Activated CD4-positive, CD25-positive, alpha-beta regulatory T cell treated with anti-CD3 and anti-CD28 coated beads, Interleukin-2, amount 50 U/mL, for 16 hours (primary cell): ENCODE measurements around the gene CNKSR3.
"Not testable (repeated sequence)": the region's sequence is repeated elsewhere in the genome, so short reads cannot be mapped to it uniquely, and the experiment has no call there.

Experiments used
- DNase-seq: peaks from one replicate; pipeline ENCODE4 v3.0.0-alpha.2; 2020; ENCODE audit warnings: low read depth, low spot score

The CNKSR3 gene

DNA sequence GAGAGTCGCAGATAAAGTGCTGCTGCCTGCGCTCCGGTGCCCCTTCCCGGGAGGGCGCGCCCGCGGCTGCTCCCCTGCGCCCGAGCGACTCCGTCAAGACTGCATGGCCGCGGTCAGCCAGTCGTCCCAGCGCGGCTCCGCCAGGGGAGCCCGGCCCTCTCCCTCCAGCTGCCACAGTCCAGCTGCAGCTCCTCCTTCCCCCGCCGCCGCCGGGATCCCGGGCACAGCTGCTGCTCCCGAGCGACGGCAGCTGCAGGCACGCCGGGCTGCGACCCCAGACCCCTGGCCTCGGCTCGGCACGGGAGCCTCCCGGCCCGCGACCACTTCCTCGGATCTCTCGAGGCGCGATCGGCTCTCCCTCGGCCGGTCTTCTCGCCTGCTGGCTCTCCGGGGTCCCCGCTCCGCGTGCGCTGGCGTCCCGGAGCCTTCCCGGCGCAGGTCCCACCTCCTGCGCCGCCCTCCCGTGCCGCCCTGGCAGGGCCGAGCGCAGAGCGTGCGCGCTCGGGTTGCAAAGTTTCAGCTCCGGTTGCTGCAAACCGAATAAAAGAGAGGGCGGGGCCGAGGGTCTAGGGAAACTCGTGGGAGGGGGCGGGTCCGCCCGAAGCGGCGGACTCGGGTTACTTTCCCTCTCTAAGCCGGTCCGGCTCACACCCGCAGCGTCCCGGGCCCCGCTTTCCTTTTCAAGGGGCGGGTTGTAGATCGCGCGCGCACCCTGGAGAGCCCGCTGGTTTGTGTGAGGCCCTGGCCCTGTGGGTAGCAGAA, at the start of gene CNKSR3:
Gene CNKSR3, minus strand, starts transcription at position 542 of the 762 bp plus-strand sequence. CDS start 571 bp downstream, outside the sequence.
- DNase-seq, result no peak

DNA sequence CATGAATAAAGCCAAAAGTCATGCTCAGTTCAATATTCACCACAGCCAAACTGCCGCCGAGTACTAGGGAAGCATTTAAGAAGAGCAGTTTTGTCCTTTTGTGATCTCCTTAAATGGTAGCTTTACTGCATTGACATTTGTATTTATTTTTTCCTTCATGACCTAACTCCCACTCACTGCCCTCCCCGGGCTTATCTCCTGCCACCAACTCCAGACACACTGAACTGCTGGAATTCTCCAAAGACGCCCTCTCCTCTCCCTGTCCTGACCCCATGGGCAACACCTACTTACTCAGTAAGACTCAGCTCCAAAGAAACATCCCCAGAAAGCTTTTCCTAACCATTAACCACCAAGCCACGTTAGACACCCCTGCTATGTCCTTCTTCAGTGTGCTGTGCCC, 48.5 kb upstream of the CNKSR3 start:
- no peak for DNase-seq

DNA sequence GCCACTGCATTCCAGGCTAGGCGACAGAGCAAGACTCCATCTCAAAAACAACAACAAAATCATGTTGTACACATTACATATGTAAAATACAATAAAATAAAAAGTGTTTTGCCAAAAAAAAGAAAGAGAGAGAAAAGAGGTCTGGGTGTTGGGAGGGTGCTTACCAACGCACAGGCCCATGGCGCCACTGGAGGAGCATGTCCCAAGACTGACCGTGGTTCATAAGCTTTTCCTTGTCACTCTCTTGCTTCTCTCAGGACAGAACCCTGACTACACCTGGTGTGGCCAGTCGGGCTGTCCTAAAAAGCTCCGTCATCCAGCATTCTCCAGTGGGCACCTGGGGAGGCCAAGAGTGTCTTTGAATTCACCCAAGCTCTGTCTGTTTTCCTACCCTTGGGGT, 48.0 kb upstream of the CNKSR3 start:
- no peak for DNase-seq

DNA sequence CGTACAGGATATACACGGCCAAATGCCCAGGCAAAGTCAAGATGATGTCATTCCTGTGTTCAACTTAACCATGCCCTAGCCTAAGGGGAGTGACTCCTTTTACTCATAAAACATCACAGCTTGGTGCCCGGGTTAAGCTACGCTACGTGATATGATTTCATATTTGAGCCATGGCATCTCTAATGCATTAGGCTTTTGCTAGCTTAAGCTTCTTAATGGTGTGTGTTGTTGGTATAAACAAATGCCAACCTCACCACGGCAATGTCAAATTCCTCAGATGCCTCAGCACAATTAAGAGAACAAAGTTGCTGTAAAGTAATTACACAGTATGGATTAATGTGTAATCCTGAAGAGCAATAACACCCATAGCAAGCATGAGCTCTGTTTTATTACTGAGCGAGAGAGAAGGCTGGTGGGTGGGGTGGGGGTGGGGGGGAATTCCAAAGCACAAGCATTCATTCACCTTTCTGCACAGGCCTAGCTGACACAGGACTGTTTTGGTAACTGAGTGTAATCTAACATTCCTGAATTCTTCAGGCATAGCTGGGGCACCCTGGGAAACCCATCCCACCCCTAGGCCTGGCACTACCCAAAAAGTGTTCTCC, 44.7 kb upstream of the CNKSR3 start:
- no peak for DNase-seq

DNA sequence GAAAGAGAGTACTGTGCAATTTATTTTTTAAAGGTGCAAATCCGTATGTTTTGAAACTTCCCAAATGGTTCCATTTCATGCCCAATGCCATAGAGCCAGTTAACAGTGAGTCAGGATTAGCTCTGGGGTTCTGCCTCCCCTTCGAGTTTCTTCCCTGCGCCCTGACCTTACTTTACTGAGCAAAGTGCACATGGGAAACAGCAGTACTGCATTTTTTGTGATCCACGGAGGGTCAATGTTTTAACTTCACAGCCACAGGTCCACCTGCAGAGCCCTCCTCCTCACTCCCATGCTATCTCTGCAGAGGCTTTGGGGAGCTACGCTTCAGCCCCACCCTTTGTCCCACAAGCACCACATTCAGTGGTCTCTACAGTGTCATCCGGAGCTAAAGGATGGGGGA, 44.0 kb upstream of the CNKSR3 start:
- no peak for DNase-seq

DNA sequence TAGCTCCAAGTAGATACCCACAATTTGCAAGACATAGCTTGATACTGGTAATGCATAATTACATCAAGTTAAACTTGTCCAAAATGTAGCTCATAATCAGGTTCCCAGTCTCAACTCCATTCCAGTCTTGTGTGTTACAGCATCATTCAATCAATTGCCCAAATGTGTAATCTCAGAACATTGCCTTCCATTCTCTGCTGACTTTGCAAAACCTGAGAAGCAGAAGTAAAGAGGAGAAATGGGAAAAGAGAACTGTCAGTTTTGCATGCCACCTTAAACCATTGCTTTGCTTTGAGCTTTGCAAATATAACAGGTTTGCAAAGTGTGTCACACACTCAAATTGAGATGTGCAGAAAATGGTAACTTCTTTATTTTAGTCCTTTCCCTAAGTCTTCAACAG, 40.3 kb upstream of the CNKSR3 start:
- DNase-seq, result no peak

DNA sequence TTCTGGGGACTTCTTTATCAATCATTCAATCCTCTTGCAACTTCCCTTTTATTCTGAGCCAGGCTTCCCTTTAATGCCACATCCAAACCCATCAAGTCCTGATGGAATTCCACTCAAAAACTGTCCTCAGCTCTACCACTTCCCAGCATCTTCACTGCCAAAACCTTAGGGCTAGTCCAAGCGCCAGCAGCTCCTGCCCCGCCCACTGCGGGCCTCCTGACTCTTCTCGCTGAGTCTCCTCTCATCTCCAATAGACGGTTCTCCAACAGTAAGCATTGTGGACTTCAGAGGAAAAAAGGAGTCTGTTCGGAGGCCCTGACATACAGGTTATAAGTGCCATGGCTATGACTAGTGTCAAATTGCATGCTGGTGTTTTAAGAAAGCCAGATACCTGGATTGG, 38.7 kb upstream of the CNKSR3 start:
- no peak for DNase-seq

DNA sequence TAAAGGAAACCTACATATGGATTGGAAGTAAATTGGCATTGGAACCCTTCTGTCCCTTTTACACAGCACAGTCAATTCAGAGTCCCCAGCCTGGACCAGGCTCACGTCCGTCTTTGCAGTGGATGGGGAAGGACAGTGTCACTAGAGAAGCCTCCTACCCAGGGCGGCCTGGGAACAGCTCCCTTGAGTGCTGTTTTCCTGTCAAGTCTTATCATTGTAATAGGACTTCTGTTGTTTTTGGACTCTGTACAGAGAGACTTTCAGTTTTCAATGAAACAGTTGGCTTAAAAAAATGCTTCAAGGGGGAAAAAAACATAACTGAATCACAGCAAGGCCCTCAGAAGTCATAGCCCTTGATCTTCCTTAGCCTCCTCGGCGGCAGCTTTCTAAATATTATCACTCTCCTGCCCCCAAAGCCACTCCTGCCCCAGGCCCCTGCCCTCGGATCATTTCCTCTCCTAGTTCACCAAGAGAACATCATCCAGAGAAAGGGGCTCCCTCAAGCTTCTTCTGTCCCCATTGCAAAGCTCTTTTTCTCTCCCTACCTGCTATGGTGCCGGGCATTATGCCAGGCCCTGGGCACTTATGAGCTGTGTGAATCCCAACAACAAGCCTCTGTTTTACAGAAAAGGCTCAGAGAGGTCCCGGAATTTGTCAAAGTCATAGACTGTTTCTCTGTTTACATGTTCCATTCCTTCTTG, 37.8 kb upstream of the CNKSR3 start:
- DNase-seq, result no peak

DNA sequence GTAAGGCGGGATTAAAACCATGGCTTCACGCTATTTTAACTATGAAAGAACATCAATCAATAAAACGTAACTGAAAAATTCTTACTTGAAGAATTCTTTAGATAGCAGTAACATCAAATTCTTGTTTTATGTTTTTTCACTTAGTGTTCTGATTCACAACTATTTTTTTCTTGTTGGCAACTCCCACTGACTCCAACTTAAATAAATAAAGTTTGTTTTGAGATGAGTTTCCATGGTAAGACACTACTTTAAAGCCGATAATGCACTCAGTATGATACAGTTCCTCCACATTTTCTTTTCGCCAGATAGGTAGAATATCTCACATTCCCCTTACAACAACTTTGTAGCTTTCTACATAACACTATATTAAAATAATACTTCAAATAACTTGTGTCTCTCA, 33.1 kb upstream of the CNKSR3 start:
- DNase-seq, result no peak

DNA sequence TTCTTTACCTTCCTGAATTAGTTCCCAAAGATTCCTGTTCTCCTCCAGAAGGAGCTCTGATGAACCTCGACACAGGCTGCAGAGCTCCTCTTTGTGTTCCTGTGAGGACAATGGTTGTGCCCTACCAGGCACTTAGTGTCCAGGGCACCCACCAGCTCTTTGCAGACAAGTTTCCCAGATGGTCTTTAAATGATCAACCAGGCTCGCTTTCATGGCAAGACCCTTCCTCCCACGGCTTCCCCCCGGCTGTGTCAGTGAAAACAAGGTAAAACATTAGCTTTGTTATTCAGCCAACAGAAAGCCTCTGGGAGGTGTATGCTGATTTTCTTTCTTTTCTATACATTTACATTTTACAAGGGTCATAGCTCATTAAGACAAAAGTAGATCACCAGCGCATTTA, 32.3 kb upstream of the CNKSR3 start:
- DNase-seq, result no peak

DNA sequence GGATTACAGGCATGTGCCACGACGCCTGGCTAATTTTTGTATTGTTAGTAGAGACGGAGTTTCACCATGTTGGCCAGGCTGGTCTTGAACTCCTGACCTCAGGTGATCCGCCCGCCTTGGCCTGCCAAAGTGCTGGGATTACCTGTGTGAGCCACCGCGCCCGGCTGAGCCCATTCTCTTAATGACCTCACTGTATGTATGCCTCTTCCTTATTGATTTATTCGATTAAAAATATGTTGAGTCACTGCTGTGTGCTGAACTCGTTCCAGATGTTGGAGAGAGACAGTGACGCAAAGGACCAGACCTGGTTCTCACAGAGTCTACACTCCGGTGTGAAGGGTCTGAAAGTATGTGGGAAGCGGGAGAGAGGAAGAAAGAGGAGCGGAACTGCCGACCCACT, 31.4 kb upstream of the CNKSR3 start:
- DNase-seq, result not testable (repeated sequence)

DNA sequence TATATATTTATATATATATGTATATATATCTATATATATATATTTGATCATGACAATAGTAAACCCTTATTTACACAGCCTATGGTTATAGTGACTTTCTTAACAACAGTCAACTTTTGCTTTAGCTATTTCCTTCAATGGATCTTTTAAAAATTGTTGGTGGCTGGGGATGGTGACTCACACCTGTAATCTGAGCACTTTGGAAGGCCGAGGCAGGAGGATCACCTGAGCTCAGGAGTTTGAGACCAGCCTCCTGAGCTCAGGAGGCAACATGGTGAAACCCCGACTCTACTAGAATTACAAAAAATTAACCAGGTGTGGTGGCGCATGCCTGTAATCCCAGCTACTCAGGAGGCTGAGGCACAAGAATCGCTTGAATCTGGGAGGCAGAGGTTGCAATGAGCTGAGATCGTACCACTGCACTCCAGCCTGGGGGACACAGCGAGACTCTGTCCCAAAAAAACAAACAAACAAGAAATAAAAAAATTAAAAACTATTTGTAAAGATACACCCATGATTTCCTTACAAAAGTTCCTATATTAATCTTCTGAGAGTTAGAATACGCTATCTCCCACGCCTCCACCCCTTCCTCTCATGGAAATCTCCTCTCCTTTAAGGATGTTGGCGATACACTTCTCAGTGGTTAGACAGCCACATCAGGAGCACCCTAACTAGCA, 29.2 kb upstream of the CNKSR3 start:
- no peak for DNase-seq

DNA sequence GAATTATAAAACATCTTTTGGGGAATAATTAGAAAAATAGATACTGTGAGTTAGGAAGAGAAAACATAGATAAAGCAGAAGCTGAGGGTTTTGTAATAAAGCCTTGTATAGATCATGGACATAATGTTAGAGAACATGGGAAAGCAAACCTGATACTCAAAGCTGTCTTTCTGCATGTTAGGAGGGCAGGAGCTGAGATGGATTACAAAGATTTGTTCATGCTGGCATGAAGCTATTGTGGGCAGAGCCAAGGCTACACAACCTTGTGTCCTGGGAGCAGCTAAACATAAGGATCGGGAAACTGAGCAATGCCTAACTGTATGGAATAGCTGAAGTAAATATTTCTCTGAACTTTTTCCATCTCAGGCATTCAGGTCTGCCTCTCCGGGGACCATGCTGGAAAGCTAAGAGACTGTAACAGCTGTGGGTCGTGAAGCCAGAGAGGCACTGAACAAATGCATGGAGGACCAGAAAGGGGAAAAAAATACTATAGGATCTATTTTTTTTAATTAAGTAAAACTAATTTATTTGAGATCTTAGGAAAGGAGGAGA, 28.2 kb upstream of the CNKSR3 start:
- DNase-seq, result no peak

DNA sequence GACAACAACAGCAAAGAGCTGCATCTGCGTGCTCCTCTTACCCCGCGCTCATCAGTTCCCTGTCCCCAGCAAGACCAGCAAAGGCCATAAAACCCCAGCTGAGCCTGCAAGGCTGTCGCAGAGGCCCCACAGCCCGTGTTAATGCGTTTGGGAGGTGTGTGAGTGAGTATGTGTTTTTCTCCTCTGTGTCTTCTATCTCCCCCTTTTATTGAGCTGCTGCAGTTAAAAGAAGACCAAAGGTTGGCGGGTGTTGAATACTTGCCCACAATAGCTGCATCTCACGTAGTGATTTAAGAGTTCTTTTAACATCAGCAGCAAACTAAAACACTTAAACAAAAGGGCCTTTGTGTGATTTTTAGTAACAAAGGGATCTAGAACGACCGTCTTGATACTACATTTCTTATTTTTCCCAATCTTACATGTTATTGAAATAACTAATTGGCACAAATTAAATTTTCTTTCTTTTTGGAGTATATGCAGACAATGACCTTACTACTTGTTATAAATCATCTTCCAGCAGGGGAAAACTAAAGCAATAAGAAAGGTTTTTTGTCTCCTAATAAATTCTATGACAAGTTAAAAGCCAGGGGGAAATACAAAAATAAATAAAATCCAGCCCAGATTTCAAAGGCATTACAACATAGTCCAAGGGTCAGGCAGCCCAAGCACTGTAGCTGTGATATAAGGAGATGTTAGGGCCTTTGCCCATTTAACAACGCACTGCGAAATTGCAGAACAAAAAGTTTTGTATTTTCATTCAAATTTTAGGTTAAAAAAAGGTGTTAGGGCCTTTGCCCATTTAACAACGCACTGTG, 27.2 kb upstream of the CNKSR3 start:
- no peak for DNase-seq

DNA sequence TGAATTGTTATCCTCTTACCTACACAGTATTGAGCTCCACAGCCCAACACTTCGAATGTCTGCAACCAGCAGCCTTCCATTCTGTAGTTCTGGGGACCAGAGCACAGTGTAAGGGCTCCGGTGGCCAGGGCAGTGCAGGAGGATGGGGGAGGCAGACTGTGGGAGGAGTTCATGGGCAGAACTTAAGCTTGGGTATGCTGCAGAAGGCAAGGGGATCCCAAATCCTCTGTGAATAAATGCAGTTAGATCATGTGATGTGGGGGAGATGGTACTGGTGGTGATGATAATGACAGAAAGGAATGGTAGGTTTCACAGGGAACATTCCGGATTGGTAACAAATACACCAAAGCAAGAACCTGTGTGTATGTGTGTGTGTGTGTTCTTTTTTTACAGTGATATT, 26.5 kb upstream of the CNKSR3 start:
- DNase-seq, result no peak

DNA sequence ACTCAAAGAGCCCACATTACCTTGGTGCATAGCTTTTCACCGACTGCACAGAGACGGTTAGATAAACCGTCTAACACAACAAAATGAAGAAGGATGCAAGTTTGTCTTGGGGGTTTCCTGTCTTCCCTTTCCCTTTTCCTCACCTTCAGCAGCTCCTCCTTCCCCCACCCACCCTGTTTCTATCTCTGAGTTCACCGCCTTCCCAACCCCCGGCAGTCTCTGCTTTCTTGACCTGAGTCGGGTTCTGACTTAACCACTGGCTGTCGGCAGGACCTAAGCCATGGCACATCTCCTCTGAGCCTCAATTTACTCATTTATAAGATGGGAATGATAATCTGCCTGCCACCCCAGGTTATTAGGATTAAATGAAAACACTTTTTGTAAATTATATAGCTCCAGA, 25.8 kb upstream of the CNKSR3 start:
- no peak for DNase-seq

DNA sequence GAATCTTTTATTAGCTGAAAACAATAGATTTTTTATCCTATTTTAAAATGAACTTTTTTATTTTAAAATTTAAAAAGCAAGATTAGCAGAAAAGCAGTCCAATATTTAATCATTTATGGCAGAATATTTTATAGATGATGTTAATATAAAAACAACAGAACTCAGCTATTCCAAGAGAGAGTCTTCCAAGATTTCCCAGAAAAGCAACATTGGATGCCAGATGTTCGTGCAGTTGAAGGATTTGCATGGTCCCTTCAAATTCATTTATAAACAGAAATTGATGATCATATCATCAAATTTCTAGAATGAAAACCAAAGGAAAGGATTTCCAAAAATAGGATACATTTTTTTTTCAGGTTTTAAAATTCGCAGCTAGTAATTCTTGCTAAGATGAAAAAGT, 25.4 kb upstream of the CNKSR3 start:
- no peak for DNase-seq

DNA sequence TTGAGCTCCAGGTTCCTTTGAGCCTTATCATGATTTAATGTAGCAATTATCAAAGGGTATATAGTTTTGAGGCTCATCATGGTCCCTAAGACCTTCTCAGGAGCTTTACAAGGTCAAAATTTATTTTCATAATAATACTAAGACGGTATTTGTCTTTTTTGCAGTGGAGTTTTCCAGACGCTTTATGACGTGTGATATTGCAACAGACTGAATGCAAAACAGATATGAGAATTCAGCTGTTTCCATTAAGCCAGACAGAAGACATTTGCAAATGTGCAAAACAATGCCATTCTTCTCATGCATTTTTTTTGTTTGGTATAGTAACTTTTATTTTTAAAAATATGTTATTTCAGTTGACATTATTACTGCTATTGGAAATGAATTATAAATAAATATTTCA, 24.7 kb upstream of the CNKSR3 start:
- no peak for DNase-seq

DNA sequence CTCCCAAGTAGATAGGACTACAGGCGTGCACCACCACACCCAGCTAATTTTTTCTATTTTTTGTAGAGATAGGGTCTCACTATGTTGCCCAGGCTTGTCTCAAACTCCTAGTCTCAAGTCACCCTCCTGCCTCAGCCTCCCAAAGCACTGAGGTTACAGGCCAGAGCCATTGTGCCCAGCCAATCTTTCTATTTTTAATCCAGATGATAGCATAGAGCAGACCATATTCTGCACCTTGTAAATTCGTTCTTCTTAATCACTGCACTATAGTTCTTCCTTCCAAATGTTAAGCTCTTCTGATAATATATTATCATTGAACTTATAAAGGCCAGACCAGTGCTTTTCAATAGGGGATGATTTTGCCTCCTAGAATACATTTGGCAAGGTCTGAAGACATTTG, 24.0 kb upstream of the CNKSR3 start:
- DNase-seq, result no peak

DNA sequence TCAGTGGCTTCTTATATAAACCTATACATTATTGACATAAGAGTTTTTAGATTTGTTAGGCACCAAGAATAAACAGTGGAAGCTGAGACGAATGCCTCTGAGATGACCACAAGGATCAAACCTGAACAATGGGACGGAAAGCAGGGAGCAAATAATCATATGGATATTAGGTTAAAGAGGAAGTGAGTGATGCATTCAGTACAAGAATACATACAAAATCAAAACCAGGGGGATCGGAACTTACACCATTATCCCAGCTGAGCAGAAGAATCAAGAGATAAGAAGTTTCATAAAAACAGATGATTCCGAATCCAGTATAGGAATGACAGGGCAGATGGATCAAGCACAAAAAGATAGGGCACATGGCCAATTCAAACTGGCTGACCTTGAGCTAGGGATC, 21.9 kb upstream of the CNKSR3 start:
- DNase-seq, result no peak

DNA sequence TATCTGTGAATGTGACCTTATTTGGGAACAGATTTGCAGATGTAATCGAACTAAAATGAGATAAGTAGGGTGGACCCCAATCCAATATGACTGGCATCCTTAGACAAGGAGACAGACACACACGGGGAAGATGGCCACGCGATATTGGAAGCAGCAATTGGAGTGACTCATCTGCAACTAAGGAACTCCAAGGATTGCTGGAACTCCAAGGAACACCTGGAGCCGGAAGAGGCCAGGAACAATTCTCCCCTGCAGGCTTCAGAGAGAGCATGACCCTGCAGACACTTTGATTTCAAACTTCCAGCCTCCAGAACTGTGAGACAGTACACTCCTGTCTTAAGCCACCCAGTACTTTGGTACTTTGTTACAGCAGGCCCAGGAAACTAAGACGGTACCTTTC, 19.5 kb upstream of the CNKSR3 start:
- DNase-seq, result no peak
